SU-DHL-6 (cell line): Measurements from ENCODE around the gene EVC2.

Experiments
- H2AFZ ChIP-seq: fragments of 200-600 bp; sonication (generic); 2 replicates; pipeline ENCODE4 v1.6.1; 2014; ENCODE audit warnings: low read depth, mild to moderate bottlenecking, moderate library complexity, mixed read lengths, antibody characterized with exemption, low read length; ENCODE audit not compliant: severe bottlenecking
- H3F3A ChIP-seq: fragments of 200-600 bp; shearing (Covaris generic); 2 replicates; pipeline ENCODE4 v1.6.0; 2016; ENCODE audit warnings: antibody characterized with exemption, mild to moderate bottlenecking; ENCODE audit not compliant: insufficient read depth
- H3K27ac ChIP-seq: fragments of 200-600 bp; sonication (generic); 2 replicates; pipeline ENCODE4 v1.5.1; 2016; ENCODE audit warnings: low read depth, mild to moderate bottlenecking, low read length, moderate library complexity, mixed read lengths
- H3K27me3 ChIP-seq: fragments of 200-600 bp; sonication (generic), shearing (Covaris generic); 2 replicates; pipeline ENCODE4 v1.6.0; 2014; ENCODE audit warnings: mild to moderate bottlenecking, low read length
- H3K36me3 ChIP-seq: fragments of 200-600 bp; sonication (generic); 2 replicates; pipeline ENCODE4 v1.6.1; 2014; ENCODE audit warnings: mild to moderate bottlenecking, low read length, mixed read lengths
- H3K4me2 ChIP-seq: fragments of 300-600, 200-600 bp; shearing (Covaris generic), sonication (generic); 2 replicates; pipeline ENCODE4 v1.6.0; 2014; ENCODE audit warnings: low read length, low read depth, mild to moderate bottlenecking; ENCODE audit not compliant: poor library complexity, severe bottlenecking
- H3K4me3 ChIP-seq: fragments of 200-600 bp; sonication (generic); 2 replicates; pipeline ENCODE4 v1.5.1; 2014; ENCODE audit warnings: antibody characterized with exemption, low read length, mild to moderate bottlenecking, mixed read lengths; ENCODE audit not compliant: insufficient read depth, poor library complexity, severe bottlenecking
- H3K79me2 ChIP-seq: fragments of 200-600 bp; sonication (generic); 2 replicates; pipeline ENCODE4 v1.6.1; 2014; ENCODE audit warnings: mild to moderate bottlenecking, low read length, moderate library complexity; ENCODE audit not compliant: insufficient read depth
- H3K9ac ChIP-seq: fragments of 200-600 bp; sonication (generic); 2 replicates; pipeline ENCODE4 v1.7.0; 2014; ENCODE audit warnings: mild to moderate bottlenecking, low read length
- H3K9me2 ChIP-seq: fragments of 200-600 bp; sonication (generic); replicated peaks from 2 replicates; pipeline ENCODE4 v1.6.1; 2014; ENCODE audit warnings: low read length; ENCODE audit not compliant: insufficient read depth
- H3K9me3 ChIP-seq: fragments of 200-600 bp; sonication (generic); 2 replicates; pipeline ENCODE4 v1.6.1; 2014; ENCODE audit warnings: low read length, mixed read lengths; ENCODE audit not compliant: insufficient read depth
- H4K20me1 ChIP-seq: fragments of 200-600 bp; sonication (generic); 2 replicates; pipeline ENCODE4 v1.6.1; 2014; ENCODE audit warnings: low read depth, mild to moderate bottlenecking, antibody characterized with exemption, low read length, moderate library complexity, mixed read lengths
- CTCF ChIP-seq: fragments of 200-600 bp; sonication (generic); IDR thresholded peaks from one replicate; pipeline ENCODE4 v1.5.1; 2017; ENCODE audit warnings: antibody characterized with exemption, mild to moderate bottlenecking, low read length, moderate library complexity; ENCODE audit not compliant: insufficient read depth, poor library complexity, severe bottlenecking
- EZH2phosphoT487 ChIP-seq: fragments of 200-600 bp; sonication (generic), shearing (Covaris generic); conservative IDR thresholded peaks from 2 replicates; pipeline ENCODE4 v1.6.1; 2018; ENCODE audit warnings: mild to moderate bottlenecking, antibody characterized with exemption, low read length, moderate library complexity, mixed read lengths

The EVC2 gene

DNA sequence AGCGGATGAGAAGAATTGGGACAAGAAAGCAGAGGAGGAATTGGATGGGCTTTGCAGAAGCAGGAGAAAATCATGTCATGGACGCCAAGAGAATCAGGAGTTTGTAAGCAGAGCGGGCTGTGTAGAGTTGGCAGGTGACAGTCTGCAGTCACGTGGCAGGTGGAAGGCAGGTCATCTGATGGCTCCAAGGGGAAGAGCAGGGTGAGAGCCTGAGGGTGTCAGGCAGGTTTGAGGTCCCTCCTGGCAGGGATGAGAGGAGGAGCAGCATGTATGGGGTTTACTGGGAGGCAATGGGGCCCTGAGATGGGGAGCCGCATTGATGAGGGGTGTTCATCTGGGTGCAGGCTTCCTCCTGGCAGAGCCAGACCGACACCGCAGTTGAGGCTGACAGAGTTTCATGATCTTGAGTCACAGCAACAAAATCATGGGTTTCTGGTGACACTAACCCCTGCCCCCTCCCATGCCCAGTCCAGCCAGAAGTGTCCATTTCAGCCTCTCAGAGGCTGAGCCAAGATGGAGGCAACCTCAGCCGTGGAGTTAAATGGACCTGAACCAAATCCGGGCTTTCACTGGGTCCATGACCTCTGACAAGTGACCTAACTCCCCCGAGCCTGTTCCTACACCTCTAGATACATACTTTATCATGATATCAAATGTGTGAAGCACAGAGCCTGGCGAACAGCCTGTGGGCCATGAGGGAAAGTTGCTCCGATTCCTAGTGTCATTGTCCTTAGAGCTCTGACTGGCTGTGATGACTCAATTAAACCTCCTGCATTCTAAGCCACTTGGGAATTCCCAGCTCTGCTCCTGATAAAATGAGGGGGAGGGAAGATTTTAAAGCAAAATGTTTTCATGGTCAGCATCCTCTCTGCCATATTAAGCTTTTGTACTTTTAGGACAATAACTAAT, 38.7 kb upstream of the EVC2 start:
- no peak overlapping the region for H2AFZ ChIP-seq
- H4K20me1 ChIP-seq, result no peaks in the 10 kb centered on the region
- no peaks in the 10 kb centered on the region for H3F3A ChIP-seq
- no peak overlapping the region for H3K4me2 ChIP-seq
- no peak overlapping the region for H3K27ac ChIP-seq
- no peaks in the 10 kb centered on the region for H3K27me3 ChIP-seq
- H3K9me3 ChIP-seq, result no peaks in the 10 kb centered on the region
- no peaks in the 10 kb centered on the region for H3K36me3 ChIP-seq
- TF ChIP-seq EZH2phosphoT487 (no peak), CTCF (no peak)
- H3K4me3 ChIP-seq, result no peak overlapping the region
- no peaks in the 10 kb centered on the region for H3K9me2 ChIP-seq
- no peaks in the 10 kb centered on the region for H3K79me2 ChIP-seq
- no peak overlapping the region for H3K9ac ChIP-seq

- no peaks in the 10 kb centered on the region for H3K27me3 ChIP-seq
- no peaks in the 10 kb centered on the region for H3K79me2 ChIP-seq
- H2AFZ ChIP-seq, result no peak overlapping the region
- no peak overlapping the region for H3K4me2 ChIP-seq
- no peaks in the 10 kb centered on the region for H4K20me1 ChIP-seq
- no peaks in the 10 kb centered on the region for H3F3A ChIP-seq
- H3K27ac ChIP-seq, result no peak overlapping the region
- no peaks in the 10 kb centered on the region for H3K36me3 ChIP-seq
- no peak overlapping the region for H3K4me3 ChIP-seq
- H3K9ac ChIP-seq, result no peak overlapping the region
- H3K9me2 ChIP-seq, result no peaks in the 10 kb centered on the region
- no peaks in the 10 kb centered on the region for H3K9me3 ChIP-seq
- TF ChIP-seq EZH2phosphoT487 (no peak), CTCF (no peak)
Observed at GRCh38 chr4:5746250-5746649, 37.9 kb upstream of the EVC2 start.

GRCh38 chr4:5742968-5743367, 34.6 kb upstream of the EVC2 start:
- Histone ChIP-seq H3K9me2 (no peaks in the 10 kb centered on the region), H3K4me3 (no peak overlapping the region), H3K4me2 (no peak overlapping the region), H2AFZ (no peak overlapping the region), H3K79me2 (no peaks in the 10 kb centered on the region), H3F3A (no peaks in the 10 kb centered on the region), H3K9me3 (no peaks in the 10 kb centered on the region), H3K9ac (no peak overlapping the region), H3K36me3 (no peaks in the 10 kb centered on the region), H3K27ac (no peak overlapping the region), H3K27me3 (no peaks in the 10 kb centered on the region), H4K20me1 (no peaks in the 10 kb centered on the region)
- TF ChIP-seq EZH2phosphoT487 (no peak), CTCF (no peak)
